ENCODE results near the gene TNFAIP8.
A peak's percentile ranks its signal among the peaks of the same experiment; 100 is the strongest.

The TNFAIP8 gene

GRCh38 chr5:119346394-119346793, 9.4 kb upstream of the TNFAIP8 start:
- TF ChIP-seq CTCF (IDR thresholded peaks at IDR 0.05; ENCODE audit: low read depth, low read length): no peak
- no peak for DNase-seq (ENCODE audit: extremely low read depth, low read depth)

- DNase-seq (ENCODE audit: extremely low read depth, low read depth): no peak
- no peak for TF ChIP-seq CTCF (IDR thresholded peaks at IDR 0.05; ENCODE audit: low read depth, low read length)
These were observed 8.2 kb upstream of the TNFAIP8 start for GRCh38 chr5:119347574-119347973.

GRCh38 chr5:119347991-119348390, 7.8 kb upstream of the TNFAIP8 start:
- no peak for TF ChIP-seq CTCF (IDR thresholded peaks at IDR 0.05; ENCODE audit: low read depth, low read length)
- peak; percentile 38 for DNase-seq (ENCODE audit: extremely low read depth, low read depth)

GRCh38 chr5:119353213-119353612, 2.6 kb upstream of the TNFAIP8 start:
- DNase-seq (ENCODE audit: extremely low read depth, low read depth): no peak
- TF ChIP-seq CTCF (IDR thresholded peaks at IDR 0.05; ENCODE audit: low read depth, low read length): no peak

GRCh38 chr5:119353686-119354366, 2.0 kb upstream of the TNFAIP8 start:
- DNase-seq (ENCODE audit: extremely low read depth, low read depth): no peak
- no peak for TF ChIP-seq CTCF (IDR thresholded peaks at IDR 0.05; ENCODE audit: low read depth, low read length)

- TF ChIP-seq CTCF (IDR thresholded peaks at IDR 0.05; ENCODE audit: low read depth, low read length): no peak
- no peak for DNase-seq (ENCODE audit: extremely low read depth, low read depth)
These were observed 1.1 kb upstream of the TNFAIP8 start for GRCh38 chr5:119354537-119355243.

- TF ChIP-seq CTCF (IDR thresholded peaks at IDR 0.05; ENCODE audit: low read depth, low read length): no peak
- DNase-seq (ENCODE audit: extremely low read depth, low read depth): no peak
These were observed 578 bp upstream of the TNFAIP8 start for GRCh38 chr5:119355244-119355638.

Measured in AG09319 (cell line).